HG02678 (cell line): Measurements from ENCODE around the gene EXOC2.

Experiments used
- ATAC-seq: cut with Tn5 transposase; IDR thresholded peaks from one replicate; pipeline ENCODE4 v1.9.1; 2021; ENCODE audit warnings: mild to moderate bottlenecking, moderate library complexity; ENCODE audit not compliant: unreplicated experiment

EXOC2 gene

DNA sequence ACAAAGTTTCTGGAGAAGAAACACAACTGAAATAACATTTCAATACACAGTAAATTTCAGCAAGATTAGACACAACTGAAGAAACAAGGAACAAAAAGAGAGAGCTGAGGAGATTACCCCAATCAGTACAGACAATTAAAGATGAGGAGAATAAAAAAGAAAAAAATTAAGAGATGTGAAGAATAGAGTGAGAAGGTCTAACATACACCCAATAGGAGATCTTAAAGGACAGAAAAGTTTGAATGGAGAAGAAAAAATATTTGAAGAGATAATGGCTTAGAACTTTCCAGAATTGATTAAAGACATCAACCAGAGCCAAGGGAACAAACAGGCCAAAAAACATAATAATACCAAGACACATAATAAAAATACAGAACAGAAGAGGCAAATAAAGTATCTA lies 152.4 kb downstream of the EXOC2 start:
- ATAC-seq = no peak

DNA sequence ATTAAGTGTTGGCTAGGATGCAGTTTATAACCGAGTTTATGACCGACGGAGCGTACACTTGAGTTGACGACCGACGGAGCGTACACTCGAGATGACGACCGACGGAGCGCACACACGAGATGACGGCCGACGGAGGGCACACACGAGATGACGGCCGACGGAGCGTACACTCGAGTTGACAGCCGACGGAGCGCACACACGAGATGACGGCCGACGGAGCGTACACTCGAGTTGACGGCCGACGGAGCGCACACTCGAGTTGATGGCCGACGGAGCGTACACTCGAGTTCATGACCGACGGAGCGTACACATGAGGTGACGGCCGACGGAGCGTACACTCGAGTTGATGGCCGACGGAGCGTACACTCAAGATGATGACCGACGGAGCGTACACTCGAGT lies 155.8 kb downstream of the EXOC2 start:
- ATAC-seq = no peak

DNA sequence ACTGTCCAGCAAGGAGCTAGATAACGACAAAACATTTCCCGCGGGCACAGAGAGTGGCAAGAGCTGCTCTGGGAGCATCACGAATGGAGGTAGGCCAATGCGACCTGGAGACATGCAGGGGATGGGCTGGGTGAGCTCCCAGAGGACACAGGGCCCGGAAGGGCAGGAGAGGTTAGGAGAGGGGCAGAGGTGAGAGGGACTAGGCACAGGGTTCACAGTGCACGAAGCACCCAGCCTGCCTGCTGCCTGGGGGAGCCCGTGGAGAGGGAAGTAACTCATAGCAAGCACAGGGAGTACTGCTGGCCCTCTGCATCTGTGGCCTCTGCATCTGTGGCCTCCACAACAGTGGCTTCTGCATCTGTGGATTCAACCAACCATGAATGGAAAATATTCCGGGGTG lies 162.5 kb downstream of the EXOC2 start:
- ATAC-seq = no peak

DNA sequence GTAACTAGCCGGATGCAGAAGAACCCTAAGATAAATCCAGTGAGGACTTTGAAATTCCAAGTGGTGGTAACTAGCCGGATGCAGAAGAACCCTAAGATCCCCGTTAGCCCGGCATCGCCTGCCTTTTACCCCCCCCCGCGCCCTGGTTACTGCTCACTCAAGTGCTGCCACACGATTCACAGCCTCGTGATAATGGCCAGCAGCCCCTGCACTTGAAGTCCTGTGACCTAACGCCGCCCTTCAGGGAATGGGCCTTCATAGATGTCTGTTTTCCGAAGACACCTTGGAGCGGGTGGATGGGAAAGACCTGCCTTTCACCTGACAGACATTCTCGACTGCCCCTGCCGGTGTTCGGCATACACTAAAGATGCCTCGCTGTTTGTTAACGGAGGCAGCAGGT lies 163.9 kb downstream of the EXOC2 start:
- ATAC-seq = no peak

DNA sequence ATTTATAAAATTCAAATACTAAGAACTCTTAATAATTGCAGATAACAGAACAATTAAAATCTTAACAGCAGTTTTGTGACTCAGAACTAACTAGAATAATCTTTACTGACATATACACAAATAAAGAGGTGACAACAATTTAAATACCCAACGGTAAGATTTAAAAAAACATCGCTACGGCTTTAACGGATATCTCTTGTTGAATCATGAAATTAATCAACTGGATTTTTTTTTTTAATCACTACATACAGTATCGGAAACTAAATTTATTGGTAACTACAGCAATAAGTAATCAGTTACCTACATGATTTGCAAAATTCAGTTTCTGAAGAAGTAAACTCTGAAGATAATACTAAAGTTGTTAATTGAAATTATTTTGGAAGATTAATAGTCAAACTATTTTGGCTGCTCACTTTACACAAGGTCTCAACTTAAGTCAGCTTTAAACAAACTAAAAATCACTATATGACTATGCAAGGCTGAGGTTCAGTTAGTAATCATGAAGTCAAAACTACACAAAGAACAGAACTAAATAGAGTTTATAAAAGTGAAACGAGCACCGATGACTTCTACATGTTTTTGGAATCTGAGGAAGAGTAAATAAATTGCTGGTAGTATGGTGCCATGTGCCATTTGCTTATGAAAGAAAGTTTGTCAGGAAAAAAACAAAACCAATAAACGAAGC lies 164.8 kb downstream of the EXOC2 start:
- ATAC-seq = no peak

DNA sequence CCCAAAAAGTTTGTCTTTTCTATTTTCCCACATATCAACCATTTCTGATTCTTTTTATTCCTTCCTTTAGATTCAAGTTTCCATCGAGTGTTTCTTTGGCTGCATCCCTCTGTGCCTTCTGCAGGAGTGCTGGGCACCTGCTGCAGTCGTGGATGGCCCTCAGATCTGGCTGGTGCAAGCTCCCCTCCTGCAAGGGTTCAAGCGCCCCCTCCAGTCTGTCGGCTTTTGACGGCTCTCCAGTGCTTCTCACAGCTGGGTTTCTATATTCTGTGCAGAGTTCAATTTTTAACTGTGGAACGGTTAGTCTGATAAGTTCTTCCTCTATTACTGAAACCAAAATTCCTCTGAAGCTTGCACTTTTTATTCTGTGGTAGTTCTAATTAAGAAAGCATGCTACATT lies 168.1 kb downstream of the EXOC2 start:
- no peak for ATAC-seq

DNA sequence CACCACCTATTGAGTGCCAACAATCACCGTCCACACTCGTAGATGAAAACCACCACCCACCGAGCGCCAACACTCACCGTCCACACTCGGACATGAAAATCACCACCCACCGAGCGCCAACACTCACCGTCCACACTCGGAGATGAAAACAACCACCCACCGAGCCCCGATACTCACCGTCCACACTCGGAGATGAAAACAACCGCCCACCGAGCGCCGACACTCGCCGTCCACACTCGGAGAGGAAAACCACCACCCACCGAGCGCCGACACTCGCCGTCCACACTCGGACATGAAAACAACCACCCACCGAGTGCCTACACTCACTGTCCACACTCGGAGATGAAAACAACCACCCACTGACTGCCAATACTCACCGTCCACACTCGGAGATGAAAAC lies 172.1 kb downstream of the EXOC2 start:
- no peak for ATAC-seq

DNA sequence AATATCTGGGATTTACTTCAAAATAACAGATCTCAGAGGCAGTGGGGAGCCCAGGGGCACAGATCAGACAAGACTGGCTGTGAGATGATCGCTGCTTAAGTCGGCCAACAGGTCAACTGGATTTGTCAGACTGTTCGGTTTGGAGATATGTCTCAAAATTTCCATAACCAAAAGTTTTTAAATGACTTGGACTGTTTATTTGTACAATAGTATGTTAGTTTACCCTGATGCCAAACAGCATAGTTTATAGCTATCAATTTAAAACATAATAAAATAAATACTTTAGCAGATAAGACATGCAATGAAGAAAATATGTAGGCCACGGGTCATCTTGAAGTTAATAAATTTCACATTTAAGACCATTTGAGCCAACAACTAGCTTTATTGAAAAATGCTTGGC lies 174.7 kb downstream of the EXOC2 start:
- no peak for ATAC-seq

DNA sequence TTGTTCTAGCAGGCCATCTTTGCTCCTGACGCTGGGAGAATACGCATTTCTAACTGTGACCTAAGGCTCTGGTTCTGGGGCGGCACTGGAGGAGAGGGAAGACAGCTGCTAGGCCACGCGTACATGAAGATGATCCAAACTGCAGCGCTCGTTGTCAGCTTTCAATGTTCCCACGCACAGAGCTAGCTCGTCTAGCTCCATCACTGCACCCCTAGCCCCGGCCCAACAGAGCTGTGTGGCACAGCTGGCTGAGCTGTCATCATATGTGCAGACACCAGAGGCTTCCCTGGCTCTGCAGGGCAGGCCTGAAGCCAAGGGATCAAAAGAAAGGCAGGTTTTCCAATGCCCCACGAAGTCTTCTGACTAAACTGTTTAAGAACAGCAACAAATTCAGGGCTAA lies 176.7 kb downstream of the EXOC2 start:
- ATAC-seq = no peak

DNA sequence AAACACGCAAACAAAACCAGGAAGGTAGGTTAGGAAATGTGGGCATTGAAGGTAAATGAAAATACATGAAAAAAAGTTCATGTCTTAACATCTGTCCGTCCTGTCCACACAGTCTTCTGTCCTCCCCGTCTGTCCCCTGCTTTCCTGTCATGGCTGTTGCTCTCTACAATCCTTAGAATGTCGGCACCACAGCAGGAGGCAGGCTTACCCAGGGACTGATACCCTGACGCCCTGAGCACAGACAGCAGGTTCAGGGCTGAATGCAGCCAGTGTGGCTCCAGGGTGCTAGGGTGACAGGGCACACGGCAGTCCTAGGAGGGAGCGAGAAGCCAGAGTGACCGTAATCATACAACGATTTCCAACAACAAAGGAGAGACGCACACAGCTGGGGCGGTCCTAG lies 177.7 kb downstream of the EXOC2 start:
- ATAC-seq = no peak

DNA sequence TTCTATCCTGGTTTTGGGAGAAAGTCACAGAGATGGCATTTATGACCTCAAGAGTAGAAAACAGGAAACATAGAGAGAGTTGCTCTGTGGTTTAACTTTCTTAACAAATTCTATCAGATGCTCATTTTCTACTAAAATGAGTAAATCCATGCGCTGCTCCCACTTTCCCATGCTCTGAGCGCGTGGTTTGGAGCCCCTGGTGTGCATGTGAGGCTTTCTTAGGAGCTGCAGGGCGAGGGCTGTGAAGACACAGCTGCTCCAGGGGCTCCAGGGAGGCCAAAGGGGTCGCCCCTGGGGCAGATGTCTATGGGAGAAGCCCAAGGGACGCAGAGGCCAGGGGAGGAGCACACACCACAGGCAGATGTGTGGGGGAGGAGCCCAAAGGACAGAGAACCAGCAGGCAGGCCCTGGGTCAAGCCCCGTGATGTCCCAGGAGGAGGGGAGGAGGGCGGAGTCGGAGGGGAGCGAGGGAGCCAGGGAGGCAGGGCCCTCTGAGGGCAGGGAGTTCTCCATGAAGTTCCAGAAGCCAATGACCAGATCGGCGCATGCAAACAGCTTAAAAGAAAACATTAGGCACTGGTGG lies 178.5 kb downstream of the EXOC2 start:
- ATAC-seq = no peak

DNA sequence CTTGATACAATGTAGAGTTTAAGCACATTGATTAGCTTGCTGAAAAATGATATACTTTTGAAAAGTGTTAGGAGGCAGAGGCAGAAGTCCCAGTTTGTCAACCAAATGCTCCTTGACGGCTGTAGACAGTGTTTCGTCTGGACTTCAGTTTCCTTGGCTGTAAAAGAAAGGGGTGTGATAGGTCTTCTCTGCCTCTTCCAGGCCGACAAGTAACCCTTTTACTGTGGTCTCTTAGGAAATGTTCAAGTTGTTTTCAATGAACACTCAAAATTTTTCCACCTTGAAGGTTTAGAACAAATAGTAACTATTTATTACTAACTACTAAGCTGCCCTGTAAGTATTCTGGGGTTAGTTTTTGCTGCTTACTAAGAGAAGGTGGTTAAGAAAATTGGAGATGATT lies 179.0 kb downstream of the EXOC2 start:
- ATAC-seq = no peak

DNA sequence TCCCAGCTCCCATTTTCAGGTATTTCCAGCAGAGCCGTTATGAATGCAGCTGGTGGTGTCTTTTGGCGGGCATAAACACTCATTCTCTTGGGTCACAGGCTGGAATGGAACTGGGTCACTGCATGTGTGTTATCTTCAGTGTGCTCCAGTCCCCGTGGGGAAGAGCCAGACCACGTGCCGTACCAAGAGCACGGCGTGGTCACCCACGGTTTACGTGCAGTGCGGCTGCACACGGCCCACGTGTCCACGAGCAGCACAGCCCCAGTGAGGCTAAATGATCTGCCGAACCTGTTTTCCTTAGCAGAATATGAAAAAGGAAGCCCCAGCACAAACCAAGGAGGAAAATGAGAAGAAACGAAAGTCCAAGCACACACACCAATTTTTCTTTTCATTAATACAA lies 179.9 kb downstream of the EXOC2 start:
- no peak for ATAC-seq

DNA sequence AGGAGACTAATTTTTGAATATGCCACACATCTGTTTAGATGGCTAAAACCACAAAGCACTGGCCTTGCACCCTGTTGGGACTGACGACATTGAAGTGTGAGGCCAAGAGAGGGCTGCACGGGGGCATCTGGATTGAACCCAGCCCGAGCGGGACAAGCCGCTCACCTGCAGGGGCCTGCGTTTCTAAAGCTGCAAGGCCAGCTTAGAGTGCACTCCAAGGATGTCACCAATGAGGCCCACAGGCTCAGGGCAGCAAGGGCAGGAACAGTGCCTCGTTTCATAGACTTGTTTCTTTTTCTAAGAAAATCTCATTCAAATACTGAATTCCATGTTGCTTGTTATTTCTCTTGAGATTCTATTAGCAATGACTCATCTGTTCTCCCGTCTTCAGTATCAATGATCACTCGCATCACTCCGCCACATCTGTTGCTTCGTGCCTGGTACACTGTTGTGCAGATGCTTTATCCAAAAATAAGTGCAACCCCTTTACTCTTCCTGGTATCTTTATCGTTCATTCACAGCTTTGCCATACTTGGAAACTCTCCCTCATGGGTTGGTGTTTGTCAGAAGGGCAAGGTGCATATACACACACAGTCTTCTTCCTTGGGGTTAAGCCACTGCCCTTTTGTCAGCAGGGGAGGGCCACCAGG lies 181.3 kb downstream of the EXOC2 start:
- ATAC-seq = no peak

DNA sequence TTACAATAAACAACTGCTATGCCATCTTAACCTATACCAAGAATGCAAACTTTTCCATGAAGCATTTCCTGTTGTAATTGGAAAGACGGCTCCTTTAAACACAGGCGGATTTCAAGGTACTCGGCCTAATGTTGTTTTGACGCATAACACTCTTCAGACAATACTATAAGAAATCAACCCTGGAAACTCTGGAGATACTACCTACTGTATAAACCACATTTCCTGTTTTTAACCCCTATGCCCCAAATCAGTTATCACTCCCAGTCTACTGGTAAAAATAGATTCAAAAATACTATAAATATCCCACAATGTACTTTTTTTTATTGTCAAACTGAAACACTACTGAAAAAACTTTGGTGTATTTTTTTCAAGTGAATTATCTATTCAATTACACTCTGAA lies 183.3 kb downstream of the EXOC2 start:
- no peak for ATAC-seq

DNA sequence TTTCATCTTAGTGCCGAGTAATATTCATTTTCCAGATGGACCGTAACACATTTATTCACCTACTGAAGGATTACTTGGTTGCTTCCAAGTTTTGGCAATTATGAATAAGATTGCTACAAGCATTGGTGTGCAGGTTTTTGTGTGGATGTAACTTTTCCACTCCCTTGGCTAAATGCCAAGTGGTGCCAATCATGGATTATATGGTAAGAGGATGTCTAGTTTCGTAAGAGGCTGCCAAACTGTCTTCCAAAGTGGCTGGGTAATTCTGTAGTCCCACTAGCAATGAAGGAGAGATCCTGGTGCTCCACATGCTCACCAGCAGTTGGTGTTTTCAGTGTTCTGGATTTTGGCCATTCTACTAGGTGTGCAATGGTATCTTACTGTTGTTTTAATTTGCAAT lies 184.3 kb downstream of the EXOC2 start:
- ATAC-seq = no peak

DNA sequence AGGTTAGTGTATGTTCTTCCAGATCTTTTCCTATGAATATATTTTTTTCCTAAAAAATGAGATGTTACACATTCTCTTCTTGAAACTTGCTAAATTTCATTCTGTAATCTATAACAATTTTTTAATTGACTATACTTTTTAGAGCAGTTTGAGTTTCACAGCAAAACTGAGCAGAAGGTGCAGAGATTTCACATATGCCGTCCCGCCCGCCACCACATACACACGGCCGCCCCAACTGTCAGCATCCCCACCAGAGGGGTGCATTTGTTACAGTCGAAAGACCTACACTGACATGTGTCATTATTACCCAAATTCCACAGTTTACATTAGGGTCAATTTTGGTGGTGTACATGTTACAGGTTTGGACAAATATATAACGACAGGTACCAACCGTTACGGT lies 184.9 kb downstream of the EXOC2 start:
- no peak for ATAC-seq

DNA sequence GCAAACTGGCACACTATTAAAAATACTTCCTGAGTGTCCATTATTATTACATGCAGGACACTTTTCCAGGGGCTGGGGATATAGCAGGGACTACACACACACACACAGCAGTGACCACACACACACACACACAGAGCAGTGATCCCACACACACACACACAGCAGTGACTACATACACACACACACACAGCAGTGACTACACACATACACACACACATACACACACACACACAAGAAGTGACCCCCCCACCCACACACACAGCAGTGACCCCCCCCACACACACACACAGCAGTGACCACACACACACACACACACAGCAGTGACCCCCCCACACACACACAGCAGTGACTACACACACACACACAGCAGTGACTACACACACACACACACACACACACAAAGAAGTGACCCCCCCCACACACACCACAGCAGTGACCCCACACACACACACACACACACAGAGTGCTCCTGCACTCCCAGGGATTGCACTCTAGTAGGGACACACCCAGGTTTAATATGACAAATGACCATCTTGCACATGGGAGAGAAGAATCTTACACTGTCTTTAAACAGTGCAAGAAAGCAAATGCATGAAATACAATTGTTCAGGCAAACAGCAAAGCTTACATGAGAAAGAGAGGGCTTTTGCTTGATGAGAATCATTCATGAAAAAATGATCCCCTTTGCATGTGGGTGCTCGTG lies 185.9 kb downstream of the EXOC2 start:
- no peak for ATAC-seq

DNA sequence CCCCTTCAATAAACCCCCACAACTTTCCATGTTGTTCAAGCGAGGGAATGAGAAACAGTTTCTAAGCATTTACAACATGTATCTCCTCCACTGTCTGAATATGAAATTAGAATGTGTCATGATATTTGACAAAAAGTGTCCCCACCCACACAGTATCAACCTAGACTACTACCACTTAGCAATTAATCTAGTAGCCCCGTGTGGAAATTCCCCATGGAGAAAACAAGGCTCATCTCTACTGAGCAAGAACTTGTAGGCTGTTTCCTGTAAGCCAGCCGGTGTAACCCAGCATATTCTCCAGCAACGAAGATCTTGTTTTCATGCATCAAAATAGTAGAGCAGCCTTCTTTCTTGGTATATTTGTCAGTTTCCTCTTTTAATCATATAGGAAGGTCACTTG lies 186.4 kb downstream of the EXOC2 start:
- no peak for ATAC-seq

DNA sequence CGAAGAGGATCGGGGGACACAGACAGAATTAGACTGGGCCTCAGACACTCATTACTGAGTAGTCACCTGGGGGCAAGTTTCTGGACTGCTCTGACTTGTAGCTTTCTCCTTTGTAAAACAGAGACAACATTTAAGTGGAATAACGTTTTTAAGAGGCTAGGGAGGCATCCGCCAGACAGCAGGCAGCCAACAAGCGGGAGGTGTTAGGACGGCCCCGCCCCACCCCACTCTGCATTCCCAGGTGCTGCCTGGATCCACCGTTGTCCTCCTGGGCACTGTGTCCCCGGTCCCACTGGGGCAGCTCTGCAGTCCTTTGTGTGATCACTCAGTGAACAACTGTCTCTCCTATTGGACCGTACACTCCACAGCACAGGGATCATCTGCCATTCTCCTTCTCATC lies 187.6 kb downstream of the EXOC2 start:
- ATAC-seq = no peak

DNA sequence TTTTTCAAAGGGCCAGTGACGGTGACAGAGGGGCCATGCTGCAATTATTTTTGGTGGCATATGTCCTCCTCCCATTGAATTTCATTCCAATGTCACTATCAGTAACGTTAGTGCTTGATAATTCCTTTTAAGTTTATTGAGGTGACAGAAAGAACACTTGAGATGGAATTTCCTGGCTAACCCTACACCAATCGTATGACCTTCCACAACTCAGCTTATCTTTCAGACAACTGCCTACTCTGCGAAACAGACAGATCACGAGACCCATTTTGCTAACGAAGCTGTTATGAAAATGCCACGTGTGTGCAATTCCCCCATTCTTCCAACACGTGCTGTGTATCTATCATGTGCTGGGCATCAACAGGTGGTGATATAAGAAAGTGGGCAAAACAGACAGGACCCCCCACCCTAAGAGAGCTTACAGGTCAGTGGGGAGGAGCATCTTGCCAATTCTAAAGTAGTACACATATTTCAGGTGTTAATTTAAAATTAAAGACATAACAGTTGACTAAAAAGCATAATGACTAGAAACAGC lies 188.4 kb downstream of the EXOC2 start:
- ATAC-seq = no peak
